CD4-positive, alpha-beta T cell treated with Interleukin-15 for 1 hour (primary cell): ENCODE results near the gene GRID1.

Experiments used
- DNase-seq: peaks from one replicate; pipeline ENCODE4 v3.0.0-alpha.2; 2020

Gene GRID1

GRCh38 chr10:86350897-86351296, 15.7 kb downstream of the GRID1 start:
- peak; percentile 6 for DNase-seq

- no peak for DNase-seq
These were observed 16.5 kb downstream of the GRID1 start for GRCh38 chr10:86349940-86350630.

- peak; percentile 14 for DNase-seq
These were observed 17.1 kb downstream of the GRID1 start for GRCh38 chr10:86349474-86349873.

GRCh38 chr10:86348321-86349210, 18.0 kb downstream of the GRID1 start:
- DNase-seq: peak; percentile 14

GRCh38 chr10:86347856-86348255, 18.7 kb downstream of the GRID1 start:
- no peak for DNase-seq

DNA sequence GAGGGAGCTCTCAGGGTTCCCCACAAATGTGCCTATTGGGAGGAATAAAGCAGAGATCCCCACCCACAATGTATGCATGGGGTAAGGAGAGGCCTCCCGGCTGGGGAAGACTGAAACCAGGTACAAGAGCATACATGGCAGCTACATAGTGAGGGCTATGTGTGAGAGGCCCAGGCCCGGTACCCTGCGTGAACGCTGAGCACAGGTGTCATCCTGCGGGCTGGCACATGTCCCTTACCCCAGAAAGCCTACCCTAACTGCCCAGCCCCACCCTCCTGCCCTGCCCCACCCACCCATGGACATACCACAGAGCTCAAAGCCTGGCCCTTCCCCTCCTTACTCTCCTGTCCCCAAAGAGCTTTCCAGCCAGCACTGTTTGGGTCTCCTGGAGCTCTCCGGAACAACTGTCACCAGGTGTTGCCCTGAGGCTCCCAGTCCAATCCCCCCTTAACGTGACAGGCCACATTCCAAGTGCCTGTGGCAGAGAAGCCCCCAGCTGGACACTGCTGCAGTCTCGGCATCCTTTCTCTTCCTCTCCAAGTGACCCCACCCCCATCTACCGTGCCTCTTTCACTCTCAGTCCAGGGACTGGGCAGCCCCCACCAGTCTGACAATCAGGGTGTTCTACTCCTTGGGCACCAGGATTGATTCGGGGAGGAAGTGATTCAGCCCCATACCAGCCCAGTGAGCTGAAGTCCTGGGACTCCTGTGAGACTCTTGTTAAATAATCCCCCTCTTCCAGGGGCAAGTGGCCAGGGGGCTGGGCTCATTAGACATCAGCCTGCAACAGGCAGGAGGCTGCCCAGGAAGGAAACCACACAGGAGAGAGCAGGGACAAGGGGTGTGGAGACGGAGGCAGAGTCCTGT, 19.6 kb downstream of the GRID1 start:
- DNase-seq: no peak

- DNase-seq: no peak
These were observed 20.5 kb downstream of the GRID1 start for GRCh38 chr10:86345859-86346798.

GRCh38 chr10:86345296-86345858, 21.2 kb downstream of the GRID1 start:
- no peak for DNase-seq

GRCh38 chr10:86344714-86345161, 21.9 kb downstream of the GRID1 start:
- DNase-seq: no peak

DNA sequence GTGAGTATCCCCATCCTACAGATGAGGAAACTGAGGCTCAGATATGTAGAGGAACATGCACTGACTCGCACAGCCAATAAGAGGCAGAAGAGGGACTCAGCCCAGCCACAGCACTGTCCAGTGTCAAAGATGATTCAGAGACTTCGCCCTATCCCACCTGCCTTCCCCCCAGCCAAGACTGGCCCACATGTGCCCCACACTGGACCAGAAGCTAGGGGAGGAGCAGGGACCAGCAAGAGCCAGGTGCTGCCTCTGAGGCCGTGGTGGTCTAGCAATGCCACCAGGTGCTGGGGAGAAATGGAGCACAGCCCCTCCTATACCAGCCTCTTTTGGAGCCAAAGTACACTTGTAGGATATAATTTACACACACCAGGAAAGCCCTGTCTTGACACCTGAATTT, 22.3 kb downstream of the GRID1 start:
- DNase-seq: no peak

- DNase-seq: no peak
These were observed 22.8 kb downstream of the GRID1 start for GRCh38 chr10:86343761-86344160.

GRCh38 chr10:86342111-86342863, 24.3 kb downstream of the GRID1 start:
- DNase-seq: no peak

- DNase-seq: no peak
These were observed 25.2 kb downstream of the GRID1 start for GRCh38 chr10:86341361-86341811.

DNA sequence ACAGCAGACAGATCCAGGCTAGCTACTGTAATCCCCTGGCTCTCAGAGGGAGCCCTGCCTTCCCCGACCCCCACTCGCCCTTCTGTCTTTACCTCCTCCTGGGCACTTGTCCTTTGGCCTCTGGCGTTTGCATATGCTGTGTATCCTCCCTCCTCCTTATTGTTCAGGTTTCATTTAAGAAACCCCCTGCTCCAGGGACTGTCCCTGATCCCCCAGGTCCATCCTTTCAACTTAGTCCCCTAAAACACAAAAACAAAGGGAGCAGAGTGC, 25.7 kb downstream of the GRID1 start:
- no peak for DNase-seq

GRCh38 chr10:86340176-86340990, 26.2 kb downstream of the GRID1 start:
- no peak for DNase-seq

DNA sequence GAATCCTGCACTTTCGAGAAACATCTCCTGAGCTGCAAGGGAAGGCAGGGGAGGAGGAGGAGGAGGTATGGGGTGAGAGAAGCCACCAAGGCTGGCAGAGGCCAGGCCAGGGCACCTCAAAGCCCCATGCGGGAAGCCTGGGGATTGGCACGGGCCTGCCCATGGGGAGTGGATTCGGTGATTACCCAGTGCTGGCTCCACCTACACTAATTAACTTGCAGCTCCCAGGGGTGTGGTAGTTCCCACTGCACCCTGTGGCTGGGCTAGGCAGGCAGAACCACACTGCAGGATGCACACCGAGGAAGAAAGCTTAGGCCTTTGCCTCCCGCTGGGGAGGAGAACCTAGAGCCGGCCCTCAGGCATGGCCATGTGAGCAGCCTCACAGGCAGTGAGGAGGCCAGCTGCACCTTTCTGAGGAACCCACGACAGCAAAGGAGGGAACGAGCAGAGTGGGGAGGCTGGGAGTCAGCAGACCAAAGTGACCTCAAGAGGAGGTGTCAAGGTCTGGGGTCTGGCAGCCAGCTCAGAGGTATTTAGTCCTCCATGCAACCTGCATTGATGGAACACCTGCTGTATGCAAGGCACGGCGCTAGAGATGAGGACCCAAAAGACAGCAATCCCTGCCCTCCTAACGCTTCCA, 27.2 kb downstream of the GRID1 start:
- DNase-seq: no peak

GRCh38 chr10:86337121-86337601, 29.4 kb downstream of the GRID1 start:
- DNase-seq: no peak

DNA sequence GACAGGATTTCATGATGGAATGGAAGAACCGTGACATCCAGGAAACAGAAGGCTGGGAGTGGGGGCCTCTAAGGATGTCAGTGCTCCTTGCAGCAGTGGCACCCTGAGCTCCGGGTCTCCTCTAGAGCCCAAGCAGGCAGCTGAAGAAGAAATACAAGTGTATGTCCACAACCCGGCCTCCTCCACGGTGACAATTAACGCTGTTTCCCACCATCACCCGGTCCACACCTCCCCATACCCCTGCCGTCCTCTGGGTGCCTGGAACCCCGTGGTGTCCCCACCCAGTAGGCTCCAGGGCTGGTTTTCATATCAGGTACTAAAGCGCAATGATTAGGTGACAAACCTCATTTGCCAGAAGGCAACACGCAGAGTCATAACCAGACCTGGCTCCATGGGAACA, 30.3 kb downstream of the GRID1 start:
- no peak for DNase-seq

GRCh38 chr10:86335831-86336230, 30.8 kb downstream of the GRID1 start:
- DNase-seq: no peak
